ENCODE data around the gene GOLGA6L7.
"Not testable (repeated sequence)": the region's sequence is repeated elsewhere in the genome, so short reads cannot be mapped to it uniquely, and the experiment has no call there.

GOLGA6L7 gene

GRCh38 chr15:28884151-28884940 lies 35.9 kb upstream of the GOLGA6L7 start:
- no peak for DNase-seq

DNA sequence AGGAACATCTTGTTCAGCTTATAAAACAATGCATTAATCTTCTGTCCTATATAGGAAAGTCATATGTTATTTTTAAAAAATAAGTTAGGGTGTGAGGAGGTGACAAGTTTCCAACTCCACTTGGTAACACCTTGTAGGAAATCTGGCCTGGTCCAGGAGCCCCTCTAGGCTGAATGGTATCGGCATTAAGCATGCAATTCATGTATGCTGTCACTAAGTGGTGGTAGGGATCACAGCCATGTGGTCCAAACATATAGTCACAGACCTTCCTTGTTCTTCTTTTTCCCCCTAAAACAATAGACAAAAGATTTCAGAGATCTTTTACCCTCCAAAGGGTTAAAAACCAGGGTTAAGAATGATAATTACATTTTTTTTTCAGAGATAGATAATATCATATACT lies 33.2 kb upstream of the GOLGA6L7 start:
- no peak for DNase-seq

- DNase-seq, result no peak
Measured at GRCh38 chr15:28881170-28881569, 32.7 kb upstream of the GOLGA6L7 start.

DNA sequence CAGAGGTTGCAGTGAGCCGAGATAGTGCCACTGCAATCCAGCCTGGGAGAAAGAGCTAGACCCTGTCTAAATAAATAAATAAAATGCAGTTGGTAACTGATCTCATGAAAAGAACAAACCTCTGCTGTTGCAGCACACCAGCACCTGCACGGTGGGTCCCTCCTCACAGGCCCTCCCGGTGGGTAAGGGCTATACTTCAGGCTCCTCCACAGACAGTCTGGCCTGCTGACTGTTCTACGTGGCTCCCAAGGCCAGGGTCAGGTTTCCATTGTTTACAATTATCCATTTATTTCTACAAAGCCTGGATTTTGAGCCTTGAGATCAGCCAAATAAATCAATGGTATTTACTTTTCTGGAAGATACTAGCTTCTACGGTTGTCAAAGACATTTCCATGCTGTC lies 32.2 kb upstream of the GOLGA6L7 start:
- DNase-seq, result no peak

DNA sequence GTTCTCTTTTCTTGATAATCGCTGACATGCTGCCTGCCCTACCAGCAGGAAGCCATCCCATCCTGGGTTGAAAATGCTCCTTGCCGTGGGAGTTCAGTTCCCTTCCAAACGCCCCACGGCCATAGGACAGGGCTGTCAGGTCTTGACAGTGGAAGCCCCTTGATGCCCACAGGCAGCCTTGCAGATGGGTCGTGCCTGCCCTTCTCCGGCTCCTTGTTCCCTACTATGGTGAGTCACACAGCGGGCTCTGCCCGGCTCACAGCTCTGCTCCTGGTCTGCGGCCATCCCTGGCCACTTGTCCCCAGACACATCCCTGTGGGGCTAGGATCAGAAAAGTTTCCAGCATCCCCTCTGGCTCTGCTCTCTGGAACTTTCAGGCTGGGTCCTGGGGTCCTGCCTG lies 31.1 kb upstream of the GOLGA6L7 start:
- DNase-seq, result no peak

DNA sequence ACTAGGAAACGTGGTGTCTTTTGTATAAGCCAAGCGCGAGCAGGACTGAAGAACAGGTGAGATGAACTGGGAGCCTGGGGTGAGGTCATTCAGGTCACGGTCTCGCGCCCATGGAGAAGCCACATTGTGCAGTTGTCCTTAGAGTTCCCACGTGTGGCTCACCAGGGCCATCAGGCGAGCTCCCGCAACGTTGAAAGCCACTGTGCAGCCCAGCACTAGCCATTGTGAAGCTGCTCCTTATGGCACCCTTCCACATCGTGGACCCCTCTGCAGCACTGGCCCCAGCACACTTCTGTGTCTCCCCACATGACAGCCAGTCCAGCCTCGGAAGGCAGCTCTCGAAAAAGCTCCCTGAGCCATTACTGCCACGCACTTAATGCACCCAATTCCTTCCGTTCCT lies 29.8 kb upstream of the GOLGA6L7 start:
- no peak for DNase-seq

DNA sequence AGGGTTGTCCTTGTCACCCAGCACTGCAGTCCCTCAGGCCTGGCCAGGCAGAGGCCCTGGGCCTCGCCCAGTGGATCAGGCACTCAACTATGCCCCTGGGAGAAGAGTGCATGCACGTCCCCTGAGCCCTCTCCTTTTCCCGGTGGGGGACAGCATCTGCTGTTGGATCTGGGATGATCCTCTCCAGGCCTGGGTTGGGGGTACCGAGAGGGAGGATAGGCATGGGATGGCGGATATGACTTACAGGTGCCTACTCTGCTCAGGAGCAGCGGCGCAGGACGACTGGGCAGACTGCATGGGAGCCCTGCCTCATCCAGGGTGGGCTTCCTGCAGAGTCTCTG lies 28.4 kb upstream of the GOLGA6L7 start:
- no peak for DNase-seq

DNA sequence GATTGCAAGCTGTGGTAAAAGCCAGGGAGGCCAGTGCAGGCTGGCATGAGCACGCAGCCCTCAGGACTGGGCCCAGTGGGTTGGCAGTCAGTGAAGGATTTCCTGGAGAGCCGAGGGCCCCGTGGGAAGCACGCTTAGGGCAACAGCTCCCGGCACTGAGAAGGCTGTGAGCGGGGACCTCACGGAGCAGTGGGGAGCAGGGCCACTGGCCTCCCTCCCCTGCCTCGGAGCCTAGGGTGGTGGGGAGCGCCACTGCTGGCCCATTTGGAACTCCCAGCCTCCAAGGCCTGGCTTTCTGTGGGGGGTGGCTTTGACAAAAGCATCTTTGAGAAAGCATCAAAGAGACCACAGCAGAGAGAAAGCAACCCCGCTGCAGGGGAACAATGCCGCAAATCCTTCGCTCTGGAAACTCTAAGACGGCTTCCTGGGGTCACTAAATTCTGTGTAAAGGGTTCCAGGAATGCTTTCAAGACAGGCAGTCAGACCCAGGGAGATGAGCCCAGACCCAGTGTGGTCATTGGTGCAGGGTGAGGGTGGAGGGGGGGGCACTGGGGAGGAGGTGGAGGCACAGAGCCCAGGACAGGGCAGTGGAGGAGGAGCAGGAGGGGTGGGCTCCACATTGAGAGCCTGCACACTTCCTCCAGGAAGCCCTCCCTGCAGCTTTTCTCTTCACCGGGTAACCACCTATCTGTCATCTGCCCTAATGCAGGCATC lies 27.8 kb upstream of the GOLGA6L7 start:
- DNase-seq, result no peak

GRCh38 chr15:28875461-28876000 lies 27.1 kb upstream of the GOLGA6L7 start:
- DNase-seq, result no peak

DNA sequence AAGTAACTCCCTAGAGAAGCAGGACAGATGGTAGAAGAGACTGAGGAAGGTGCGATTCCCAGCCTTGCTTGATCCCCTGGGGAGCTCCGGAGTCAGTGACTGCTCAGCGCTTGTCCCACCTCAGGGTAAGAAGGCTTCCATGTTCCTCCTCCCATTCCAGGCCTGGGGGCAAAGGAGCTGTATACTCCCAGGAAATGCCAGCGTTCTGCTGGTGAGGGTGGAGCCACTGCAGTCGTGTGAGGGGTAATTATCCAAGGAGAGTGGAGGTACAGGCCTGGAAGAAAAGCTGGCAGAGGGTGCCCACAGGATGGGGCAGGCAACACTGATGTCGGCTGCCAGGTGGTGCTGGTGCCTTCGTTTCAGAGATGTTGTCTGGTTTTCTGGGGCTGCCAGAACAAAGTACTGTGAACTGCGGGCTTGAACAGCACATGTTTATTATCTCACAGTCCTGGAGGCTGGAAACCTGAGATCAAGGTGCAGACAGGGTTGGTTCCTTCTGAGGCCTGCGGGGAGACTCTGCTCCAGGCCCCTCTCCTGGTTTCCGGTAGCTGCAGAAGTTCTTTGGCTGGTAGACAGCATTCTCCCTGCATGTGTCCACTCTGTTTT lies 25.2 kb upstream of the GOLGA6L7 start:
- DNase-seq, result no peak

DNA sequence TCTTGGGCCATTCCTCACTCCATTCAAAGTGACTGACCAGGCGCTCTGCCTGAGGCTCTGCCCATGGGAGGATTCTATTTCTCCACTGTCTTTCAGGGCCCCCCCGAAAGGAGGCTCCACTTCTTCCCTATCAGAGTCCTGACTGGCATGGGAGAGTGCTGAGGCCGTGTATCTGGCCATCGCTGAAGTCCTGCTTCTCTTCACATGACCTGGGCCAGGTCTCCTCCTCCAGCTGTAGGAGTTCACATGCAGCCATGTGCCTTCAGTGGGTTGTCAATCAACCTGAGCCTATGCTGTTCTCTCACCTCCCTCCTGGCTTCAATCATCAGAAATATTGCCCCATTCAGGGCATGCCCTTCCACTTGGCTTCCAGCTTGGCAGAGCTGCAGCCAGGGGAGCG lies 24.6 kb upstream of the GOLGA6L7 start:
- no peak for DNase-seq

DNA sequence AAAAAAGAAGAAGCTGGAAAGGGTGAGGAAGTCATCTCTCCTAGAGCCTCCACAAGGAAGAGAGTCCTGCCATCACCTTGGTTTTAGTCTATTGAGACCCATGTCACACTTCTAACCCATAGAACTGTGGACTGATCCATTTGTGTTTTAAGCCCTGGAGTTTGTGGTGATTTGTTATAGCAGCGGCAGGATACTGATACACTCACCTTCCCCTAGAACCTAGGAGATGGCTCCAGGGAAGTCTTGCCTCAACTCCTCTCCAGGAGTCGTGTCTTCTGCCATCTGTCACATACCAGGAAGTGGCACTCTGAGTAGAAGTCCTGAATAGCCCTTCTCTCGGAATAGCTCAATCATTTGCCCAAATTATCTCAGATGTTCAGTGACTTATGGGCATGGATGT lies 22.7 kb upstream of the GOLGA6L7 start:
- no peak for DNase-seq

DNA sequence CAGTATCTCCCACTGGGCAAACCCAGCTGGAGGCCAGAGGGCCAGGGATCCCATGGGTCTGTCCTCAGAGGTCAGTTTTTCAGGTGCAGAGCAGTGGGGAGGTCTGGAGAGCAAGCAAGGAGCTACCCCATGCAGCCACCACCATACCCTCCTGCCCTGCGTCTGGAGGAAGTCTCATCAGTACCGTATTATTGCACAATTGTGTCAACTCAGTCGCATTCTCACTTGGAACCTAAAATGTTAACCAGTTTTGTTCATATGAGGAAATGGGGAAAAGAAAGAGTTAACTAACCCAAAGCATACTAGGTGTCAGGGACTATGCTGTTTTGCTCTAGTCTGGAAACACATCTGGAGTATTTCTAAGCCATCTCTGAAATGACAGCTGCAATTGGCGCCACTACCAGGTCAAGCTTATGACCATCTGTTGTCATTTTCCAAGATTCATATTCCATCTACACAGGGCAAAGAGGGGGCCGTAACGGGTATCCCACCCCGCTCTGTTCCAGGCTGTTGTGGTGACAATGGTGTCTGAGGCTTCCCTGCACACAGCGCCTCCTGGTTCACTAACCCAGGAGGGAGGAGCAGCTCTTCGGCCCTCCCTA lies 20.4 kb upstream of the GOLGA6L7 start:
- no peak for DNase-seq

- not testable (repeated sequence) for DNase-seq
Measured at GRCh38 chr15:28861589-28862293, 13.3 kb upstream of the GOLGA6L7 start.

- no peak for DNase-seq
Measured at GRCh38 chr15:28861031-28861534, 12.6 kb upstream of the GOLGA6L7 start.

- DNase-seq, result not testable (repeated sequence)
Measured at GRCh38 chr15:28854578-28854977, 6.1 kb upstream of the GOLGA6L7 start.

DNA sequence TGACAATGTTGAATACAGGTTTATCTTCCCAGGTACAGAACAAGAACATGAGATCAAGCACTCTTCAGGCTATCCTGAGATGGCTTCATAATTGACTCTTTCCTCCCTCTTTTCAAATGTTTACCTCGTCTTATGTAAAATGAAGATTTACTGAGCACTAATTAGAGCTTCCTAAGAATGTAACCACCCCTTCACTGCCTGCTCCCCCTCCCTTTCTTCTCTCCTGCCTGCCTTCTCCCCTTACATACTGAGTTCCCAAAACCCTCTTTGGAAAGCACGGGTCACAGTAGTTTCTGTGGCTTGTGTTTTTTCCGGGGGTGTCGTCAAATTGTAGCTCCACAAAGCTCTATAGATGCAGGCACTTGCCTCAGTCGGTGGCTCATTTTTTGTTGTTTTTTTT lies 5.2 kb upstream of the GOLGA6L7 start:
- DNase-seq, result not testable (repeated sequence)

DNA sequence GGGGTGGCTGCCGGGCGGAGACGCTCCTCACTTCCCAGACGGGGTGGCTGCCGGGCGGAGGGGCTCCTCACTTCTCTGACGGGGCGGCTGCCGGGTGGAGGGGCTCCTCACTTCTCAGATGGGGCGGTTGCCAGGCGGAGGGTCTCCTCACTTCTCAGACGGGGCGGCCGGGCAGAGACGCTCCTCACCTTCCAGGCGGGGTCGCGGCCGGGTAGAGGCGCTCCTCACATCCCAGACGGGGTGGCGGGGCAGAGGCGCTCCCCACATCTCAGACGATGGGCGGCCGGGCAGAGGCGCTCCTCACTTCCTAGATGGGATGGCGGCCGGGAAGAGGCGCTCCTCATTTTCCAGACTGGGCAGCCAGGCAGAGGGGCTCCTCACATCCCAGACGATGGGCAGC lies 1.3 kb upstream of the GOLGA6L7 start:
- not testable (repeated sequence) for DNase-seq

DNA sequence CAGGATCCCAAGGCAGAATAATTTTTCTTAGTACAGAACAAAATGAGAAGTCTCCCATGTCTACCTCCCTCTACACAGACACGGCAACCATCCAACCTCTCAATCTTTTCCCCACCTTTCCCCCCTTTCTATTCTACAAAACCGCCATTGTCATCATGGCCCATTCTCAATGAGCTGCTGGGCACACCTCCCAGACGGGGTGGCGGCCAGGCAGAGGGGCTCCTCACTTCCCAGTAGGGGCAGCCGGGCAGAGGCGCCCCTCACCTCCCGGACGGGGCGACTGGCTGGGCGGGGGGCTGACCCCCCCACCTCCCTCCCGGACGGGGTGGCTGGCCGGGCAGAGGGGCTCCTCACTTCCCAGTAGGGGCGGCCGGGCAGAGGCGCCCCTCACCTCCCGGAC lies 827 bp upstream of the GOLGA6L7 start:
- not testable (repeated sequence) for DNase-seq

- not testable (repeated sequence) for DNase-seq
Measured at GRCh38 chr15:28847959-28848358, 485 bp downstream of the GOLGA6L7 start.

- DNase-seq, result not testable (repeated sequence)
Measured at GRCh38 chr15:28847247-28847646, 1.2 kb downstream of the GOLGA6L7 start.

DNA sequence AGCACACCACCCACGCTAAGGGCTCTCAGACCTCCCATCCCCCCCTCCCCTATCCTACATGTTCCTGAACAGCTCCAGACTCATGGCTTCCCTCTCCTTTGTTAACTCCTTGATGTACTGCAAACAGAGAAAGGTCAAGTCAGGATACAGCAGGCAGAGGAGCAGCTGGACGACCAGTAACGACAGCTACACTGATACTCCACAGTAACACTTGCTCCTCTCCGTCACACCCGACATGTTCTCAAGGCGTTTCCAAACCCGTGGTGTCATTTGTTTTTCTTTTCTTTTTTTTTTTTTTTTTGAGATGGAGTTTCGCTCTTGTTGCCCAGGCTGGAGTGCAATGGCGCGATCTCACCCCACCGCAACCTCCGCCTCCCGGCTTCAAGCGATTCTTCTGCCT lies 4.3 kb downstream of the GOLGA6L7 start:
- not testable (repeated sequence) for DNase-seq

DNA sequence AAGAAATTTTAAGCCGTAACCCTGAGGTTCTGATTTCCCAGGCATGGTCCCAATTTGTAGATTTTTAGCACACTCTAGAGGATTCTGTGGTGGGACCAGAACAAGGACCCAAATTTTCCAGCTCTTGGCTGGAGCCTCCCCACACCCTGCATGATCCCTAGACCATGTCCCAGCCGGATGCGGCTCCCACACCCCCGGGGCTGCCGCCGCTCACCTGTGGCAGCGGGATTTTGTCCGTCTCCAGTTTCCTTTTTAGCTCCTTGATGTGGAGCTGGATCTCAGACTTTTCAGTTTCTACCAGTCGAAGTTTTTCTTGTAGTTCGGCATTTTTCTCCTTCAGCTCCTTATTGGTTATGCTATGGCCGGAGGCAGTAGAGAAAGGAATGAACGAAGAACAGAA lies 4.9 kb downstream of the GOLGA6L7 start:
- not testable (repeated sequence) for DNase-seq
